HepG2 (cell line): ENCODE measurements around the gene ID4. TPM values are rescaled to one million over a fixed set of nuclear protein-coding genes. Genes with fewer than 3 reads are reported as not detected.
A peak's percentile ranks its signal among the peaks of the same experiment; 100 is the strongest.

Experiments
- DMAP1 ChIP-seq: IDR thresholded peaks from 2 replicates; pipeline ENCODE4 v1.6.1; 2016
- DZIP1 ChIP-seq: sonication (generic); formaldehyde crosslinking; IDR thresholded peaks from 2 replicates; pipeline ENCODE4 v1.5.0; 2020; ENCODE audit warnings: mild to moderate bottlenecking, missing genetic modification reagents
- ELF3 ChIP-seq: IDR thresholded peaks from 2 replicates; pipeline ENCODE4 v1.6.1; 2016; ENCODE audit warnings: missing genetic modification reagents, missing compliant biosample characterization
- ETS1 ChIP-seq: sonication (generic); formaldehyde crosslinking; IDR thresholded peaks from 2 replicates; pipeline ENCODE4 v1.4.0; 2020; ENCODE audit warnings: missing genetic modification reagents
- GATA4 ChIP-seq: sonication (generic); IDR thresholded peaks from 2 replicates; pipeline ENCODE4 v1.6.1; 2016; ENCODE audit warnings: antibody characterized with exemption, low read depth, borderline replicate concordance
- GRHL1 ChIP-seq: sonication (generic); formaldehyde crosslinking; conservative IDR thresholded peaks from 2 replicates; pipeline ENCODE4 v1.8.0; 2022; ENCODE audit warnings: missing genetic modification reagents
- HMGXB3 ChIP-seq: sonication (generic); formaldehyde crosslinking; IDR thresholded peaks from 2 replicates; pipeline ENCODE4 v1.4.0; 2020; ENCODE audit warnings: missing genetic modification reagents, borderline replicate concordance
- KLF6 ChIP-seq: IDR thresholded peaks from 2 replicates; pipeline ENCODE4 v1.8.0; 2016; ENCODE audit warnings: missing biosample characterization, missing genetic modification reagents
- NFATC3 ChIP-seq: sonication (generic); formaldehyde crosslinking; IDR thresholded peaks from 2 replicates; pipeline ENCODE4 v1.5.1; 2020; ENCODE audit warnings: mild to moderate bottlenecking, missing genetic modification reagents
- USF2 ChIP-seq, 2 experiments: sonication (generic) in 1 of 2; formaldehyde crosslinking in 1 of 2; IDR thresholded peaks; 2 replicates each; pipeline versions ENCODE4 v1.5.1 to v1.6.1; 2011 to 2020; ENCODE audit warnings: borderline replicate concordance in 1 of 2, low read depth in 1 of 2, low read length in 1 of 2, mild to moderate bottlenecking in 1 of 2, missing genetic modification reagents in 1 of 2, moderate library complexity in 1 of 2
- ZFP82 ChIP-seq: sonication (generic); formaldehyde crosslinking; IDR thresholded peaks from 2 replicates; pipeline ENCODE4 v1.5.1; 2020; ENCODE audit warnings: mild to moderate bottlenecking, missing genetic modification reagents, borderline replicate concordance
- ZNF670 ChIP-seq: sonication (generic); formaldehyde crosslinking; IDR thresholded peaks from 2 replicates; pipeline ENCODE4 v1.8.0; 2022; ENCODE audit warnings: mild to moderate bottlenecking, missing genetic modification reagents, borderline replicate concordance
- ZSCAN5A ChIP-seq: sonication (generic); formaldehyde crosslinking; IDR thresholded peaks from 2 replicates; pipeline ENCODE4 v1.8.0; 2022; ENCODE audit warnings: mild to moderate bottlenecking, missing genetic modification reagents, borderline replicate concordance
- polyA plus RNA-seq, 8 experiments: library from polyadenylated mRNA; depleted of rRNA in 3 of 8; stranded (reverse) in 7 of 8; unstranded in 1 of 8; fragments of >200 nt; fragmentation: Illumina TruSeq in 4 of 8; extraction: Trizol in 4 of 8; gene quantifications; 2 replicates each; pipeline versions ENCODE4 v1.2.1 to v1.2.3, GENCODE V29; 2011 to 2016; ENCODE audit warnings: low read depth in 4 of 8, missing spikeins in 1 of 8, mixed read lengths in 1 of 8; ENCODE audit not compliant: insufficient read depth in 1 of 8
- total RNA-seq, 5 experiments: library from RNA; depleted of rRNA; stranded (reverse); fragments of >200 nt; fragmentation: Illumina TruSeq; extraction: Trizol; gene quantifications; 2 replicates each; pipeline ENCODE4 v1.2.3, GENCODE V29; 2016; ENCODE audit warnings: low read depth in 1 of 5

Gene ID4
- total and polyA plus RNA-seq, 2 of the 13 experiments (the other 11 are each of a cell fraction or from before 2014, with no cell fraction given), result 0.20 to 0.44 TPM

GRCh38 chr6:19838442-19839236, 1.5 kb downstream of the ID4 start (continued):
- TF ChIP-seq HMGXB3 (CRISPR knock-in tag) (no peak), ZNF670 (CRISPR knock-in tag) (no peak), NFATC3 (CRISPR knock-in tag) (no peak), ZSCAN5A (CRISPR knock-in tag) (no peak), KLF6 (CRISPR knock-in tag) (peak; percentile 28; the same call in 1 of the 2 replicates), DZIP1 (CRISPR knock-in tag) (no peak), ELF3 (CRISPR knock-in tag) (no peak), GRHL1 (no peak), ETS1 (CRISPR knock-in tag) (0 out of 2 replicates have a peak, but pooled peaks have one; percentile 15), ZFP82 (CRISPR knock-in tag) (no peak), USF2 (IDR thresholded peaks at IDR 0.05; ENCODE audit: low read depth, low read length) (no peak), USF2 (CRISPR knock-in tag; IDR thresholded peaks at IDR 0.05; ENCODE audit: borderline replicate concordance) (no peak), DMAP1 (CRISPR knock-in tag) (peak; percentile 49; the same call in 1 of the 2 replicates), GATA4 (no peak)
